ENCODE data around the gene ARHGAP24.
"Not testable (repeated sequence)": the region's sequence is repeated elsewhere in the genome, so short reads cannot be mapped to it uniquely, and the experiment has no call there.

The ARHGAP24 gene

GRCh38 chr4:85512446-85513205, 37.7 kb downstream of the ARHGAP24 start:
- TF ChIP-seq CTCF (IDR thresholded peaks at IDR 0.05; ENCODE audit: low read depth, low read length, missing control alignments) = no peak
- DNase-seq (ENCODE audit: low read depth) = no peak
- H3K4me3 ChIP-seq (ENCODE audit: low read depth, low read length) = no peak overlapping the region
- in situ Hi-C loops (cut with HindIII; ENCODE audit: low sequenced_read_pairs) = loop anchor here (5.0 kb wide), 1 partner anchor 75 kb away; no protein-coding TSS in a partner anchor

DNA sequence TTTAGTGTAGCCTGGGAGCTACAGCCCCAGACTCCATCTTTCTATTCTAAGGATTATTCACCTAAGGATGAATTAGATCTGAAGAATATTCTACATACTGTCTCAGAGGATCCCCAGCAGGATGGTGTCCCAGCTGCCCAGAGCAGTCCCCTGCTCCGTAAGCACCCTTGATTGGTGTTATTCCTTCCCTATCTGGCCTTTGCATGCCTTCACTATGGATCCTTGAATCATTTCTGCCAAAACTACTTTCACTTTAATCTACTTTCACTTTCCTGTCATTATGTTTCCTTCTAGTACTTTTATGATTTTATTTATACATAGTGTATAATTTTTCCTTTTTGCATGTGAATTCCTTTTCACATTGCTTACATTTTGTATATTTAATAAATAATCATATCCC, 39.2 kb downstream of the ARHGAP24 start:
- H3K4me3 ChIP-seq (ENCODE audit: low read depth, low read length) = no peak overlapping the region
- in situ Hi-C loops (cut with HindIII; ENCODE audit: low sequenced_read_pairs) = loop anchor here (5.0 kb wide), 1 partner anchor 73 kb away; no protein-coding TSS in a partner anchor
- no peak for TF ChIP-seq CTCF (IDR thresholded peaks at IDR 0.05; ENCODE audit: low read depth, low read length, missing control alignments)
- no peak for DNase-seq (ENCODE audit: low read depth)

DNA sequence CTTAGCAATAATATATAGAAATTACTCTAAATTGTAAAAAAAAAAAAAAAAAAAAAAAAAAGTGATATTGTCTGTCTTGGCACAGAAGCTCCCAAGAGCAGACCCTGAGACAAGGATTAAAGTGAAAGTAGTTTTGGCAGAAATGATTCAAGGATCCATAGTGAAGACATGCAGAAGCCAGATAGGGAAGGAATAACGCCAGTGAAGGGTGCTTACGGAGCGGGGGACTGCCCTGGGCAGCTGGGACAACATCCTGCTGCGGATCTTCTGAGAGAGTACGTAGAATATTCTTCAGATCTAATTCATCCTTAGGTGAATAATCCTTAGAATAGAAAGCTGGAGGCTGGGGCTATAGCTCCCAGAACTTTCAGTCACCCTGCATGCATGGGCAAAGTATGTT, 39.8 kb downstream of the ARHGAP24 start:
- no peak overlapping the region for H3K4me3 ChIP-seq (ENCODE audit: low read depth, low read length)
- DNase-seq (ENCODE audit: low read depth) = no peak
- in situ Hi-C loops (cut with HindIII; ENCODE audit: low sequenced_read_pairs) = loop anchor here (5.0 kb wide), 1 partner anchor 73 kb away; no protein-coding TSS in a partner anchor
- no peak for TF ChIP-seq CTCF (IDR thresholded peaks at IDR 0.05; ENCODE audit: low read depth, low read length, missing control alignments)

- no peak overlapping the region for H3K4me3 ChIP-seq (ENCODE audit: low read depth, low read length)
- no peak for TF ChIP-seq CTCF (IDR thresholded peaks at IDR 0.05; ENCODE audit: low read depth, low read length, missing control alignments)
- in situ Hi-C loops (cut with HindIII; ENCODE audit: low sequenced_read_pairs) = no loop called here
- DNase-seq (ENCODE audit: low read depth) = no peak
These were observed 40.8 kb downstream of the ARHGAP24 start for GRCh38 chr4:85515701-85516100.

DNA sequence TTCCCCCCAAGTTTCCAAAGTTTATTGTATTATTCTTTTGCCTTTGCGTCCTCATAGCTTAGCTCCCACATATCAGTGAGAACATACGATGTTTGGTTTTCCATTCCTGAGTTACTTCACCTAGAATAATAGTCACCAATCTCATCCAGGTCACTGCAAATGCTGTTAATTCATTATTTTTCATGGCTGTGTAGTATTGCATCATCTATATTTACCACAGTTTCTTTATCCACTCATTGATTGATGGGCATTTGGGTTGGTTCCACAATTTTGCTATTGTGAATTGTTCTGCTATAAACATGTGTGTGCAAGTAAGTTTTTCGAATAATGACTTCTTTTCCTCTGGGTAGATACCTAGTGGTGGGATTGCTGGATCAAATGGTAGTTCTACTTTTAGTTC, 43.6 kb downstream of the ARHGAP24 start:
- H3K4me3 ChIP-seq (ENCODE audit: low read depth, low read length); DNase-seq (ENCODE audit: low read depth); in situ Hi-C loops (cut with HindIII; ENCODE audit: low sequenced_read_pairs): not testable (repeated sequence)

DNA sequence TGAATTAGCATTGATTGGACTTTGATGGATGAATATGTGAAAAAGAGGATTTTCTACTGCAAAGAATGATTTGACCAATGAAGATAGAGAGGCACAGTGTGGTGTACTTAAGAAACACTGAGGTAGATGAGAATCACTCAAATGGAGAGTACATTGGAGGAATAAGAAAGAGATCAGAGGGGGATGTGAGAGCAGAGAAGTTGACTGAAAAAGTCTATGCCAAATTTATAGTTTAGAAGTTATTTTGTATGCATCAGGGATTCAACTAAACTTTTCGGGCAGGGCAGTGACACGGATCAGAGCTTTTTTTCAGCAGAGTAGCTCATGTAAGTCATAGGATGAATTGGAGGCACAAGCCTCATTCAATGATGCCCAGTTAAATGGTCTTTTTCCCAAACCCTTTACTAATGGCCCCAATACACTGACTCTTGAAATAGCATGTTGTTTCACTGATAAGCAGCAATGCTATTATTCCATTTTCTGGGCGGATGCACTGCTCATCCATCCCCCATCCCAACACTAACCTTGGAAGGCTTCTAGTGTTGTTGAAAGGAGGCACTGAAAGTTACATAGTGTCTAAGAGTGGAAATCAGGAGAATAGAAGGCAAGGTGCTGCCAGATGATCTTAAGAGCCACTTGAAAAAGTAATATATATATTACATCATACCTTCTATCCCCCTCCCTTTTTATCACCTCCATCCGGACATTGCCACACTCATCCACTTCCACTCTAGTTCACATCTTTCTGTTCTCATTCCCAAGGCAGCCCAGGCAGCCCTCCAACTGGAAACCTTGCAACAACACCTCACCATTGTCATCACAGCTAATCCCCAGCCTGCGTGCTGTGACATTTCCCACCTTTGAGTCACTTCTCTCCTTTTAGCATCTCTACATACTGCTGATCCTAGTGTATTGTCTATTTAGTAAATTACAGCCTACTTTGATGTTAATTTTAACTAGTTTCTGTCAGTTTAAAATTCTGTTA, 46.1 kb downstream of the ARHGAP24 start:
- TF ChIP-seq CTCF (IDR thresholded peaks at IDR 0.05; ENCODE audit: low read depth, low read length, missing control alignments) = no peak
- no peak overlapping the region for H3K4me3 ChIP-seq (ENCODE audit: low read depth, low read length)
- in situ Hi-C loops (cut with HindIII; ENCODE audit: low sequenced_read_pairs) = no loop called here
- DNase-seq (ENCODE audit: low read depth) = no peak

Data from astrocyte of the cerebellum (primary cell).